SH-SY5Y (cell line): ENCODE measurements around the gene ABCA12.

Source experiments
- GATA2 ChIP-seq: IDR thresholded peaks from 2 replicates; pipeline ENCODE4 v1.6.1; 2011; ENCODE audit warnings: mild to moderate bottlenecking, low read depth, low read length
- GATA3 ChIP-seq: IDR thresholded peaks from 2 replicates; pipeline ENCODE4 v1.6.1; 2011; ENCODE audit warnings: low read depth, mild to moderate bottlenecking, low read length, moderate library complexity

Gene ABCA12

DNA sequence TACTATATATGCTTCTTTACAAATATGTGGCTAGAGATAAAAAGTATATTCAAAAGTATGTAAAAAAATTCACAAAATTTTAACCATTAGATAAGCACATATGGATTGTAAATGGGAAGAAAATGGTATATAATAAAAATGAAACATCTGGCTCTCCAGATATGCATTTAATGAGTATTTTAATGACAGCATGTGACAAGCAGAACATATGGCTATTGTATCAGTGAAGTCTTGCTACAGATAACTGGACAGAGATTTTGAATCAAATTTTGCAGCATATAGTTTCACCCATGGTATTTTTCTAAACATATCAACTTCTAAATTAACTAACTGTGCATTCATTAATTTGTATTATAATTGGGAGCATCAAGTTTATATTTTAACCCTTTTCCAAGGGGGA, 5.0 kb upstream of the ABCA12 start:
- peak; percentile 67; the same call in 1 of the 2 replicates for TF ChIP-seq GATA3
- peak; percentile 30; the same call in 1 of the 2 replicates for TF ChIP-seq GATA2

DNA sequence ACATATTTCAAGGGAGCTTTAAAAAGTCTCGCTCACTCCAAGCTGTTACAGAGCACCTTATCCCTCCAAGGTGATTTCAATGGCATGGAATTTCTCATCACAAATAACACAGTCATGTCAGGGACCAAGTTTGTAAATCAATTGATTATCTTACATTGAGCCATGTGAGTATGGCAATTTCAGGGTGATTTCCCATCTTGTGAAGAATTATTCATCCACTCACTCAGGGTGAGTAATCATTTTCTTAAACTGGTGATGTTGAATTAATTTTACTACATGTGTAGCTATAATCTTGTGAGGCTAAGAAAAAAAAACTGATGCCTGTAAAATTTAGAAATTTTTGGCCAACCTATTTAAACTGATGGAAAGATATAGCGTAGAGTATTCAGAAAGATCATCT, 3.3 kb upstream of the ABCA12 start:
- TF ChIP-seq GATA3, result no peak
- TF ChIP-seq GATA2, result no peak

DNA sequence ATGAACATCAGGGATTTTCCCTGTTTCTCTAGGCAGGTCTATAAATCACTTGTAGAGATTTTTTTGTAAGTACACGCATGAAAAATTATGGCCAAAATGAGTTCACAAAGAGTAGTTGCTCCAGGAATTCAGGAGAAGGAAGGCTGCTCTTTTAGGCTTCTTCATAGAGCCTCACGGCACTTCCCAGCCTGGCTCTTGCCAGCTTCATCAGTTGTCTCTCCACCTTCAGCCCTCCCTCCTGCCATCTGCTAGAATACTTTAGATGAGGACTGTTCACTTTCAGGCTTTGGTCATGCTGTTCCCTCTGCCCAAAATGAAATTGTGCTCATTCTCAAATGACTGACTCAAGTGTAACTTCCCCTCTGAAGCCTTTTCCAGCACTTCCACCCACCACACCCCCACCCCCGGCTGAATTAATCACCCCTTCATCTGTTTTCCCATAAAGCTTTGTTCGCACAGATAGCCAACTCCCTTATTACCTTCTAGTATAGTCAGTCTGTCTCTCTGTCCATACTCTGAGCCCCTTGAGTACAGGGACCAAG, 1.8 kb upstream of the ABCA12 start:
- TF ChIP-seq GATA2 (no peak), GATA3 (no peak)

DNA sequence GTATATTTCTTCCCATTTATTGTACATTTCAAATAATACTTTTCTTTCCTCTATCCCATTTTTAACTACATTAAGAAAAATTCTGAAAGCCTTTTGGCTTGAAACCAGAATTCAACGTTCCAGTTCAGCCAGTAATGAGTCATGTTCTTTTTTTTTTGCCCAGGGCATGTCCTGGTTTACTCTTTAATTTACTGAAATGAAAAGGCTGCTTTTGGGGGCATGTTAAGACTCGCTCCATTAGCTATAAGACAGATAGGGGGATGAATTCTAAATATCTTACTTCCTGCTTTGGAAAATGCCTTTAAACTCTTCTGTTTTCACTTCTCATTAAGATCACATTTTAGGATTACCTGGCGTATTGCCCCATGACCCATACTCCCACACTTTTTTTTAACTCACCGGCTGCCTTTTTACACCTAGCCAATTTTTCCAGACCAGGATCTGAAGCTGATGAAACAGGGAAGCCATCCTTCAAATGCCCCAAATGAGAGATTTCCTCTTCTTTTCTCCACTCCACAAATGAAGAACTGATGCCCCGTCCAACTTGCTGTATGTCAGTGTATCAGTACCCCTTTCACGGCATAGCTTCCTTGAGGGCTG, 585 bp downstream of the ABCA12 start:
- TF ChIP-seq GATA2 (no peak), GATA3 (no peak)

DNA sequence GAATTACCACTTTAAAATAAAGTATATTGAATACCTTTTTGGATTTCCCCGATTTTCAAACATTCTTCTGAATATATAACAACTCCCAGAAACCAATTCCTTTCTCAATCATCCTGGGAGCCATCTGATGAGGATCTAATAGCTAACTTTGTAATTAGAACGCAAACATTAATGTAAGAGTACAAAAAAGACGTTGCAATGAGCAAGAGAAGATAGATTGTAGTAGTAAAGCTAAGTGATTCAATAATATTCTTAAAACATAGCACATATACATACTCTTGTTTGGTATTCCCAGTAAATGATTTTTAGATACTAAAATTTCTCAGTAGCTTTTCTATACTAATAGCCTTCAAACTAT, 1.1 kb downstream of the ABCA12 start:
- TF ChIP-seq GATA2 (no peak), GATA3 (no peak)

DNA sequence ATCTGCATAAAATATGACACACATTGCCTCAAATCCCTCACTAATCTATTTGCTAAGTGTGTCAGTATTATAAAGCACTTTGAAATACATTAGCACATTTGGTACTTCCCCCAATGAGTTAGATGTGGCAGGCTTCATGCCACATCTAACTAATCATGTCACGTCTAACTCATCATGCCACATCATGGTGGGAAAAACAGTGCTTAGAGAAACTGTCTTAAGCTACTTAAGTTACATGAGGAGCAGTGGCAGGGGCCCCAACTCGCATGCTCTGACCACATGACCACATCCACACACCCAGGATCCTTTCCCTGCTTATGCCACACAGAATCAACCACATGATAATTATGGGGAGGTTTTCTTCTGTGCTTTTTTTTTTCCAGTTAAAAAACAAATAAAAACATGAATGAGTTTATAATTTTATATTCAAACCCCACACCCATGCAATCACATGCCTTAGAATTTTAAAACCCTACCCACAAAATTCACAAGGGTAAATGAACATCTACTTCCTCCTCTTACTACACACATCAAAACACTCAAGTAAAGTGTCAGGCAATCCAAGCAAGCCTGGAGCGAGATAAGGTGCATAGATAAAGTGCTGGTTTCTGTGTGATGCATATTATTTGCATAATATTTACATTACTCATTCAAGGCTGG, 1.6 kb downstream of the ABCA12 start:
- no peak for TF ChIP-seq GATA2
- TF ChIP-seq GATA3, result no peak

DNA sequence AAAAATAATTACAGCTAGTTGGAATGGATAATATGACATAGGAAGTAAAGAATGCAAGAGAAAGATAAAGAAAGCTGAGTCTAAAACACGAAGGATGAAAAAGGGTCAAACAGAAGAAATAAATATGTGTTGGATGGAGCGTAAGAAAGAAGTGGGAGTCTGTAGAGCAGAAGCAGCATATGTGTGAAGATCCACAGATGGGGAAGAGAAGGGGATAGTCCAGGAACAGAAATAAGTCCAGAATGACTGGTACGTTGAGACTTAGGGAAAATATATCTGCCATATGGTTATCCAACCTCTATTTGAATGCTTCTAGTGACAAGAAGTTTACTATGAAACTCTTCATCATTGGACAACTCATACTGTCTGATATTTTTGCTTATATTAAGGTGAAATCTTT, 18.0 kb downstream of the ABCA12 start:
- TF ChIP-seq GATA3, result no peak
- no peak for TF ChIP-seq GATA2

DNA sequence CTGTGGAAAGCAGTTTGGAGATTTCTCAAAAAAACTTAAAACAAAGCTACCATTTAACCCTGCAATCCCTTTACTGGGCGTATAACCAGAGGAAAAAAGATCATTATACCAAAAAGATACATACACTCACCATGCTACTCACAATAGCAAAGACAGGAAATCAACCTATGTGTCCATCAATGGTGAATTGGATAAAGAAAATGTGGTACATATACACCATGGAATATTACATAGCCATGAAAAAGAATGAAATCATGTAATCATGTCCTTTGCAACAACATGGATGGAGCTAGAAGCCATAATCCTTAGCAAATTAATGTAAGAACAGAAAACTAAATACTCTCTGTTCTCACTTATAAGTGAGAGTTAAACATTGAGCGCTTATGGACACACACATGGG, 18.6 kb downstream of the ABCA12 start:
- TF ChIP-seq GATA3, result no peak

DNA sequence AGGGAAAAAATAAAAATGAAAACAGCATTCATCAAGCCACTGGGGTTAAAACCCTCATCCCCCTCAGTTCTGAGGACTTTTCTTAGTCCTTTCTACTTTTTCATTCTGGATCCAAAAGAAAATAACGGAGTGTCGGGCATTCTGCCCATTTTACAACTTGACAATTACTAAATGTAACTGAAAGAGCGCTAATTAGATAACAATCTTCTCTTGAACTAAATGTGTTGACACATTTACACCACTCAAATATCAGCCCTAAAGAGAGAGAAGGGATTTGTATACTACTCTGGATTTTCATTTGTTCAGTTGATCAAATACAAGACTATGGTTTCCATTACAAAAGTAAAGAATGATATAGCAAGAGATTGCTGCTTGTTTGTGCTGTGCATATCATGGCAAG, 27.5 kb downstream of the ABCA12 start:
- TF ChIP-seq GATA3, result no peak
- no peak for TF ChIP-seq GATA2

DNA sequence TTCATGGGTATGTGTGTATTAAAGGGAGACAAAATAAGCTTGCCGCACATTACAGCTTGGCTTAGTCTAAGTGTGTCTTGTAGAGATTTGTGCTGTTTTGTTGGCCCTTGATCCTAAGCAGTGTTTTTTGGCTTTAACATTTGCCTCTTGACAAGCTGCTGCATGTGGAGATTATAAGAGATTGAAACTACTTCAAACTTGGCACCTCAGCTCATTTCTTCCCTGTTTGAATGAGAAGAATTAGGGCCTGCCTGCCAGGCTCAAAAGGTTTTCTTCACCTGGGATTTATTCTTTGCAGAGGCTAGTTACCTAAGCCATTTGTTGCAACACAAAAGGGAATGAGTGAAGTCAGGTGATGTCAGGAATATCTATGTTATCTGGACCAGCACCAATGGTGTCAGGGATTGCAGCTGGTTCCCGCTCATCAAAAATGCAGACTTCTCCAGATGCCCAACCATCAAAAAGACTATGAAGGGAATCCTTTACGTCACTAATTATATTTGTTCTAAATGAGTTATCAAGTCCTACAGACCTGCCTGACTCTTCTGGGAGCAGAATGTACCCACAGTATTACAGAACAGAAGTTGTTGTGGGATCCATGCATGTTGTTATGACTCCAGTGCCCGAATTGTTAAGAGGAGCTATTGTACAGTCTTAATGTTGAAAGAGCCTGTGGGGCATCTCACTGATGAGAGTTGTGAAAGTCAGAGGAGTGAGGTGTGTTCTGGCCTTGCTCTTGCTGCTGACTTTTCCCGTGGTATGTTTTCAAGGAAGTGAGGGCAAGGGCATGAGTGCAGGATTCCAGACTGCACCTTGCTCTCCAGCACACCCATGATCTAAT, 31.0 kb downstream of the ABCA12 start:
- TF ChIP-seq GATA2 (no peak), GATA3 (no peak)

DNA sequence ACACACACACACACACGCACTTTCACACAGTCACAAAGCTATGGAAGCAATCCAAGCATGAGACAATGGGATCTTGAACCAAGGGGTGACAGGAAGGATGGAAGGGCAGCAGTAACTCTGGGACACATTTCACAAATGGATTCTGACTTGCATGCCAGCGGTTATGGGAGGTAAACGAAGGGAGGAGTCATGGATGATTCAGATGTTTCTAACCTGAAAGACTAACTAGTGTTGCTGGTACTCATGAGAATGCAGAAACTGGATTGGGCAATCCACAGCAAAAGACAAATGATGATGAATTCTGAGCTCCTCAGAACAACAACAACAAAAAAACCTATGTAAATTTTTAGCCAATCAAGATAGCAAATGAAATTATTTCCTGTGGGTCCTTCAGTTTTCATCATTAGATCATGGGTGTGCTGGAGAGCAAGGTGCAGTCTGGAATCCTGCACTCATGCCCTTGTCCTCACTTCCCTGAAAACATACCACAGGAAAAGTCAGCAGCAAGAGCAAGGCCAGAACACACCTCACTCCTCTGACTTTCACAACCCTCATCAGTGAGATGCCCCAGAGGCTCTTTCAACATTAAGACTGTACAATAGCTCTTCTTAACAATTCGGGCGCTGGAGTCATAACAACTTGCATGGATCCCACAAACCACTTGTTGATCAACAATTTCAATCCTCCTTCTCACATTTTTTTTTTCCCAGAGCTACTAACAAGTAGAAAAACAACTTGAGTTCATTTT, 32.6 kb downstream of the ABCA12 start:
- TF ChIP-seq GATA2, result no peak
- TF ChIP-seq GATA3, result no peak

DNA sequence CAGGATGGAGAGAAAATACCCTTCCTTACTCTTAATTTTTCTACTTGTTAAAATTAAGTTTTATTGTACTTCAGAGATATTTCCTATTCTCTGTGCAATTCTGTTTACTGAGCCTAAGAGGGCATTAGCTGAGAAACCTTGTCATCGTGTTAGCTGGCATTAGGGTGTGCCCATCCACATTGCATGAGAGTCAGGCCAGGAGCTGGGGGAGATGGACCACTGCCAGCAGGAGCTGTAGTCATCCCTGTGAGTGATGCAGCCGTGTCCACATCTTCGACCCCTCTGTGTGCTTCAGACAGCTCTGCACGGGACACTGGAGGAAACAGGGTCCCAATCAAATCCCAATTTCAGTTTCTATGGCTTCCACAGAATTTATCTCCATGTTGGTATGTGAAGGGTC, 34.2 kb downstream of the ABCA12 start:
- no peak for TF ChIP-seq GATA3
- no peak for TF ChIP-seq GATA2

DNA sequence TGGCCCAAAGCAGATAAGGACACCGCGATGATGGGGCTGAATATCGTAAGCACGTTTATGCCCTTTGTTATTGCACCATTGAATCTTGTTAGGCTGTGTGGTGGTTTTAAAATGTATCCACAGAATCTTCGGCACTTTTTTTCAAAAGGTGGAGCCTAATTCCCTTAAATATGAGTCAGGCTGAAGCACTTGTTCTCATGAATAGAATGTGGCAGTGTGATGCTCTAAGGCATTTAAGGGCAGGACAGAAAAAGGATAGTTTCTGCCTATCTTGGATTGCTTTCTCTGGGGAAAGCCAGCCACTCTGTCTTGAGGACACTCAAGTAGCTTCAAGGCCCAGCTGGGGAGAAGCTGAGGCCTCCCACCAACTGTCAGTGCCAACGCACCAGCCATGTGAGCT, 39.6 kb downstream of the ABCA12 start:
- no peak for TF ChIP-seq GATA2
- no peak for TF ChIP-seq GATA3

DNA sequence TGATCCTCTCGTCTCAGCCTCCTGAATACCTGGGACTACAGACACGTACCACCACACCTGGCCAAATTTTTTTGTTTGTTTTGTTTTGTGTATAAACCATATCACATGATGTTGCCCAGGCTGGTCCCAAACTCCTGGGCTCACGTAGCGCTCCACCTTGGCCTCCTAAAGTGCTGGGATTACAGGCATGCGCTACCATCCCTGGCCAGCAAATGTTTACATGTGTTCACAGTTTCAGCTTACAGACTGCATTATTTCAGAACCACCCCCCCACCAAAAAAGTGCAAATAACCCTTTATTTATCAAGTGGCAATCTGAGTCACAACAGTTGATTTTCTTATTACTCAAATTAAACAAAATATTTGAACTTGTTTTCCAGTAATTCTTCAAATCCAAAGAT, 54.3 kb downstream of the ABCA12 start:
- TF ChIP-seq GATA2, result no peak
- TF ChIP-seq GATA3, result no peak
